ENCODE data around the gene LDB2. TPM values are rescaled to one million over a fixed set of nuclear protein-coding genes. Genes with fewer than 3 reads are reported as not detected.
"Not testable (repeated sequence)": the region's sequence is repeated elsewhere in the genome, so short reads cannot be mapped to it uniquely, and the experiment has no call there.

The LDB2 gene
- total and polyA plus RNA-seq, 2 donors (not counting 1 experiment from before 2014, with no cell fraction given): not detected

GRCh38 chr4:16931339-16932305, 33.2 kb upstream of the LDB2 start:
- intact Hi-C loops (cut with micrococcal nuclease): no loop called here
- H3K4me3 Mint-ChIP-seq: no peak overlapping the region
- no peaks in the 10 kb centered on the region for H3K4me1 Mint-ChIP-seq
- no peak overlapping the region for H3K4me2 ChIP-seq (replicated peaks; ENCODE audit: low read depth, low read length, poor library complexity, severe bottlenecking)
- no peaks in the 10 kb centered on the region for H3K4me1 ChIP-seq (ENCODE audit: control insufficient read depth in 2 of 2, insufficient read depth in 2 of 2, low read length in 2 of 2)
- H3K4me3 ChIP-seq (ENCODE audit: control extremely low read depth in 1 of 5, extremely low read depth in 1 of 5, insufficient read depth in 1 of 5, low read depth in 2 of 5, low read length in 4 of 5): no peak overlapping the region
- peaks cover 3% of the 10 kb centered on the region for H3K9me3 Mint-ChIP-seq (ENCODE audit: insufficient read depth)
- no peak overlapping the region for H3K27ac ChIP-seq (ENCODE audit: low read length in 2 of 2)
- DNase-seq (no peak), ATAC-seq (ENCODE audit: low read depth) (no peak)
- no peaks in the 10 kb centered on the region for H3K79me2 ChIP-seq (ENCODE audit: control insufficient read depth, insufficient read depth, low read length)
- no peaks in the 10 kb centered on the region for H3K27me3 ChIP-seq (replicated peaks in 1 of 4; ENCODE audit: control extremely low read depth in 1 of 4, control insufficient read depth in 3 of 4, insufficient read depth in 4 of 4, low read length in 3 of 4)
- H3K9ac ChIP-seq (ENCODE audit: low read length): no peak overlapping the region
- H3K9me3 ChIP-seq (ENCODE audit: control extremely low read depth in 1 of 3, control insufficient read depth in 2 of 3, insufficient read depth in 1 of 3, low read length in 2 of 3): no peaks in the 10 kb centered on the region
- H4K20me1 ChIP-seq (ENCODE audit: control insufficient read depth, insufficient read depth, low read length, poor library complexity, severe bottlenecking): no peaks in the 10 kb centered on the region
- CTCF ChIA-PET: no interaction called here
- H3K27me3 Mint-ChIP-seq: no peaks in the 10 kb centered on the region
- no peaks in the 10 kb centered on the region for H3K36me3 ChIP-seq (replicated peaks in 1 of 2; ENCODE audit: control extremely low read depth in 1 of 2, control insufficient read depth in 1 of 2, extremely low read depth in 1 of 2, insufficient read depth in 2 of 2, low read length in 1 of 2)
- H3K27ac Mint-ChIP-seq: no peak overlapping the region
- 65% methylated on average over 2 of the region's 5 CpGs for WGBS (ENCODE audit: insufficient coverage)
- H2AFZ ChIP-seq (ENCODE audit: insufficient read depth, low read depth, low read length, poor library complexity, severe bottlenecking): no peak overlapping the region
- POLR2A ChIA-PET: no interaction called here
- TF ChIP-seq CTCF (IDR thresholded peaks at IDR 0.05) (no peak), EZH2 (IDR thresholded peaks at IDR 0.05; ENCODE audit: borderline replicate concordance, insufficient read depth, low read depth, low read length, poor library complexity, severe bottlenecking) (no peak)

GRCh38 chr4:16926214-16926613, 27.8 kb upstream of the LDB2 start:
- Histone ChIP-seq H3K4me2 (replicated peaks; ENCODE audit: low read depth, low read length, poor library complexity, severe bottlenecking) (no peak overlapping the region), H3K9me3 (ENCODE audit: control extremely low read depth in 1 of 3, control insufficient read depth in 2 of 3, insufficient read depth in 1 of 3, low read length in 2 of 3) (no peaks in the 10 kb centered on the region), H3K27ac (ENCODE audit: low read length in 2 of 2) (no peak overlapping the region), H3K79me2 (ENCODE audit: control insufficient read depth, insufficient read depth, low read length) (no peaks in the 10 kb centered on the region), H4K20me1 (ENCODE audit: control insufficient read depth, insufficient read depth, low read length, poor library complexity, severe bottlenecking) (no peaks in the 10 kb centered on the region), H3K36me3 (replicated peaks in 1 of 2; ENCODE audit: control extremely low read depth in 1 of 2, control insufficient read depth in 1 of 2, extremely low read depth in 1 of 2, insufficient read depth in 2 of 2, low read length in 1 of 2) (no peaks in the 10 kb centered on the region), H3K9ac (ENCODE audit: low read length) (no peak overlapping the region), H3K27me3 (replicated peaks in 1 of 4; ENCODE audit: control extremely low read depth in 1 of 4, control insufficient read depth in 3 of 4, insufficient read depth in 4 of 4, low read length in 3 of 4) (no peaks in the 10 kb centered on the region), H3K4me3 (ENCODE audit: control extremely low read depth in 1 of 5, extremely low read depth in 1 of 5, insufficient read depth in 1 of 5, low read depth in 2 of 5, low read length in 4 of 5) (no peak overlapping the region), H2AFZ (ENCODE audit: insufficient read depth, low read depth, low read length, poor library complexity, severe bottlenecking) (no peak overlapping the region), H3K4me1 (ENCODE audit: control insufficient read depth in 2 of 2, insufficient read depth in 2 of 2, low read length in 2 of 2) (no peaks in the 10 kb centered on the region)
- intact Hi-C loops (cut with micrococcal nuclease): no loop called here
- WGBS (ENCODE audit: insufficient coverage): no CpG with 5 or more reads among the region's 1 CpG
- Mint-ChIP-seq H3K4me3 (no peak overlapping the region), H3K27ac (no peak overlapping the region), H3K4me1 (no peaks in the 10 kb centered on the region), H3K9me3 (ENCODE audit: insufficient read depth) (peaks cover 3% of the 10 kb centered on the region), H3K27me3 (no peaks in the 10 kb centered on the region)
- TF ChIP-seq EZH2 (IDR thresholded peaks at IDR 0.05; ENCODE audit: borderline replicate concordance, insufficient read depth, low read depth, low read length, poor library complexity, severe bottlenecking) (no peak), CTCF (IDR thresholded peaks at IDR 0.05) (no peak)
- ChIA-PET CTCF (no interaction called here), POLR2A (no interaction called here)
- no peak for DNase-seq
- ATAC-seq (ENCODE audit: low read depth): no peak

GRCh38 chr4:16918716-16919115, 20.3 kb upstream of the LDB2 start:
- WGBS (ENCODE audit: insufficient coverage): 94% methylated on average over 3 of the region's 4 CpGs
- ATAC-seq (ENCODE audit: low read depth); H3K4me3 Mint-ChIP-seq; H3K27me3 ChIP-seq (replicated peaks in 1 of 4; ENCODE audit: control extremely low read depth in 1 of 4, control insufficient read depth in 3 of 4, insufficient read depth in 4 of 4, low read length in 3 of 4); H3K27me3 Mint-ChIP-seq; H3K4me3 ChIP-seq (ENCODE audit: control extremely low read depth in 1 of 5, extremely low read depth in 1 of 5, insufficient read depth in 1 of 5, low read depth in 2 of 5, low read length in 4 of 5); H3K4me1 ChIP-seq (ENCODE audit: control insufficient read depth in 2 of 2, insufficient read depth in 2 of 2, low read length in 2 of 2); CTCF ChIA-PET; H3K9me3 Mint-ChIP-seq (ENCODE audit: insufficient read depth); H3K27ac Mint-ChIP-seq; H3K27ac ChIP-seq (ENCODE audit: low read length in 2 of 2); H2AFZ ChIP-seq (ENCODE audit: insufficient read depth, low read depth, low read length, poor library complexity, severe bottlenecking); H3K79me2 ChIP-seq (ENCODE audit: control insufficient read depth, insufficient read depth, low read length); H4K20me1 ChIP-seq (ENCODE audit: control insufficient read depth, insufficient read depth, low read length, poor library complexity, severe bottlenecking); DNase-seq; H3K9ac ChIP-seq (ENCODE audit: low read length); intact Hi-C loops (cut with micrococcal nuclease); H3K36me3 ChIP-seq (replicated peaks in 1 of 2; ENCODE audit: control extremely low read depth in 1 of 2, control insufficient read depth in 1 of 2, extremely low read depth in 1 of 2, insufficient read depth in 2 of 2, low read length in 1 of 2); H3K4me2 ChIP-seq (replicated peaks; ENCODE audit: low read depth, low read length, poor library complexity, severe bottlenecking); H3K4me1 Mint-ChIP-seq; H3K9me3 ChIP-seq (ENCODE audit: control extremely low read depth in 1 of 3, control insufficient read depth in 2 of 3, insufficient read depth in 1 of 3, low read length in 2 of 3); POLR2A ChIA-PET: not testable (repeated sequence)
